ENCODE measurements around the gene SLC6A20. TPM values are rescaled to one million over a fixed set of nuclear protein-coding genes. Genes with fewer than 3 reads are reported as not detected.

The SLC6A20 gene
- total and polyA plus RNA-seq, 2 of the 13 experiments (the other 11 are each of a cell fraction or from before 2014, with no cell fraction given): not detected

- no peak for ATAC-seq
- Histone ChIP-seq H3K9ac (ENCODE audit: insufficient read depth, low read depth, low read length) (no peak overlapping the region), H3K27me3 (ENCODE audit: control insufficient read depth in 1 of 2, insufficient read depth in 2 of 2, low read length in 2 of 2) (no peaks in the 10 kb centered on the region), H3K9me3 (ENCODE audit: low read length) (no peaks in the 10 kb centered on the region), H3K4me3 (replicated peaks in 1 of 3; ENCODE audit: insufficient read depth in 1 of 3, low read depth in 2 of 3, low read length in 3 of 3) (no peak overlapping the region), H4K20me1 (ENCODE audit: insufficient read depth, low read length) (no peaks in the 10 kb centered on the region), H2AFZ (ENCODE audit: low read length) (no peak overlapping the region), H3K36me3 (replicated peaks in 1 of 2; ENCODE audit: control insufficient read depth in 1 of 2, insufficient read depth in 2 of 2, low read length in 2 of 2) (peaks cover 5 to 36% of the 10 kb centered on the region in 2 experiments; a peak in 3 of 5 replicates), H3K79me2 (ENCODE audit: insufficient read depth, low read length) (no peaks in the 10 kb centered on the region), H3K27ac (ENCODE audit: extremely low read length, insufficient read depth, low read length) (no peak overlapping the region), H3K4me1 (ENCODE audit: insufficient read depth, low read length) (no peaks in the 10 kb centered on the region), H3K4me2 (ENCODE audit: low read depth, low read length) (no peak overlapping the region)
- CTCF ChIA-PET (ENCODE audit: low intra/inter-chr PET ratio, low total read pairs): no interaction called here
- BruUV-seq (replicated peaks): no TSS peak
- in situ Hi-C loops (cut with HindIII; ENCODE audit: extremely low pct_ligation_motif_present, low pct_unique_long_range_greater_than_20kb): no loop called here
- 92% methylated on average over 2 of the region's 3 CpGs for WGBS (ENCODE audit: low lambda C conversion rate)
- POLR2A ChIA-PET: no interaction called here
- intact Hi-C loops (cut with micrococcal nuclease; ENCODE audit: unreplicated experiment): no loop called here
- no peak for DNase-seq (ENCODE audit: low spot score)
- no peak for TF ChIP-seq ZNF615 (CRISPR knock-in tag; IDR thresholded peaks at IDR 0.05; ENCODE audit: borderline replicate concordance)
- no peak for TF ChIP-seq TCF12 (IDR thresholded peaks at IDR 0.05)
- TF ChIP-seq TCF12 (CRISPR knock-in tag; IDR thresholded peaks at IDR 0.05): no peak
- TF ChIP-seq PLSCR1 (CRISPR knock-in tag; IDR thresholded peaks at IDR 0.05; ENCODE audit: borderline replicate concordance): no peak
- no peak for TF ChIP-seq ZSCAN5A (CRISPR knock-in tag; IDR thresholded peaks at IDR 0.05; ENCODE audit: borderline replicate concordance)
- TF ChIP-seq MEIS2 (CRISPR knock-in tag; IDR thresholded peaks at IDR 0.05): no peak
- no peak for TF ChIP-seq MEIS1 (CRISPR knock-in tag; IDR thresholded peaks at IDR 0.05; ENCODE audit: borderline replicate concordance)
- TF ChIP-seq ZNF3 (CRISPR knock-in tag; IDR thresholded peaks at IDR 0.05): no peak
- no peak for TF ChIP-seq NFE2L1 (CRISPR knock-in tag; IDR thresholded peaks at IDR 0.05; ENCODE audit: borderline replicate concordance)
- no peak for TF ChIP-seq ZNF558 (CRISPR knock-in tag; IDR thresholded peaks at IDR 0.05; ENCODE audit: borderline replicate concordance)
- TF ChIP-seq ZSCAN30 (CRISPR knock-in tag; IDR thresholded peaks at IDR 0.05): no peak
- no peak for TF ChIP-seq ARID2 (CRISPR knock-in tag; IDR thresholded peaks at IDR 0.05; ENCODE audit: borderline replicate concordance)
- FAIRE-seq: no peak
Observed at GRCh38 chr3:45826908-45827307, 30.6 kb upstream of the SLC6A20 start.
